ENCODE measurements around the gene TMEM116.
"Not testable (repeated sequence)": the region's sequence is repeated elsewhere in the genome, so short reads cannot be mapped to it uniquely, and the experiment has no call there.

- TF ChIP-seq E2F4 (IDR thresholded peaks at IDR 0.05; ENCODE audit: low read depth, low read length); EGR1 (IDR thresholded peaks at IDR 0.05; ENCODE audit: borderline replicate concordance in 1 of 2, low read depth in 2 of 2, low read length in 2 of 2); IRF3 (IDR thresholded peaks at IDR 0.05); REST (IDR thresholded peaks at IDR 0.05; ENCODE audit: low read depth, low read length); MXI1 (IDR thresholded peaks at IDR 0.05; ENCODE audit: low read depth, low read length): not testable (repeated sequence)
Observed at GRCh38 chr12:111952084-111952787, 60.7 kb downstream of the TMEM116 start.

Measured in GM12878 (cell line).